GM21825 (cell line): ENCODE measurements around the gene LRCOL1.

Source experiments
- ATAC-seq: cut with Tn5 transposase; IDR thresholded peaks from one replicate; pipeline ENCODE4 v1.9.1; 2021; ENCODE audit warnings: mild to moderate bottlenecking, moderate library complexity; ENCODE audit not compliant: unreplicated experiment

Gene LRCOL1

GRCh38 chr12:132620113-132620898, 9.9 kb upstream of the LRCOL1 start:
- ATAC-seq: no peak

- ATAC-seq: no peak
These were observed 9.2 kb upstream of the LRCOL1 start for GRCh38 chr12:132619386-132620112.

- ATAC-seq: no peak
These were observed 8.6 kb upstream of the LRCOL1 start for GRCh38 chr12:132619071-132619385.

GRCh38 chr12:132618683-132619043, 8.3 kb upstream of the LRCOL1 start, which contains the start of gene P2RX2:
P2RX2 (plus strand) TSS chr12:132618776; CDS start chr12:132618817, 41 bp downstream.
- ATAC-seq: no peak

- ATAC-seq: no peak
These were observed 7.7 kb upstream of the LRCOL1 start for GRCh38 chr12:132617822-132618682.

GRCh38 chr12:132617135-132617701, 6.8 kb upstream of the LRCOL1 start:
- ATAC-seq: no peak

GRCh38 chr12:132615579-132616038, 5.2 kb upstream of the LRCOL1 start:
- no peak for ATAC-seq

GRCh38 chr12:132614861-132615578, 4.6 kb upstream of the LRCOL1 start:
- ATAC-seq: peak; percentile 57

- no peak for ATAC-seq
These were observed 3.6 kb upstream of the LRCOL1 start for GRCh38 chr12:132614029-132614428.

- no peak for ATAC-seq
These were observed 1.2 kb upstream of the LRCOL1 start for GRCh38 chr12:132611620-132612019.

- ATAC-seq: no peak
These were observed 652 bp upstream of the LRCOL1 start for GRCh38 chr12:132610866-132611602.

- ATAC-seq: no peak
These were observed 1.9 kb downstream of the LRCOL1 start for GRCh38 chr12:132608231-132609171.

GRCh38 chr12:132606927-132607326, 3.5 kb downstream of the LRCOL1 start:
- no peak for ATAC-seq

GRCh38 chr12:132606466-132606865, 3.9 kb downstream of the LRCOL1 start:
- ATAC-seq: no peak

- no peak for ATAC-seq
These were observed 4.5 kb downstream of the LRCOL1 start for GRCh38 chr12:132605892-132606291.

- no peak for ATAC-seq
These were observed 5.5 kb downstream of the LRCOL1 start for GRCh38 chr12:132604668-132605441.

GRCh38 chr12:132604151-132604618, 6.2 kb downstream of the LRCOL1 start:
- ATAC-seq: no peak
